ENCODE results near the gene LRRN3.
A peak's percentile ranks its signal among the peaks of the same experiment; 100 is the strongest.

Gene LRRN3

DNA sequence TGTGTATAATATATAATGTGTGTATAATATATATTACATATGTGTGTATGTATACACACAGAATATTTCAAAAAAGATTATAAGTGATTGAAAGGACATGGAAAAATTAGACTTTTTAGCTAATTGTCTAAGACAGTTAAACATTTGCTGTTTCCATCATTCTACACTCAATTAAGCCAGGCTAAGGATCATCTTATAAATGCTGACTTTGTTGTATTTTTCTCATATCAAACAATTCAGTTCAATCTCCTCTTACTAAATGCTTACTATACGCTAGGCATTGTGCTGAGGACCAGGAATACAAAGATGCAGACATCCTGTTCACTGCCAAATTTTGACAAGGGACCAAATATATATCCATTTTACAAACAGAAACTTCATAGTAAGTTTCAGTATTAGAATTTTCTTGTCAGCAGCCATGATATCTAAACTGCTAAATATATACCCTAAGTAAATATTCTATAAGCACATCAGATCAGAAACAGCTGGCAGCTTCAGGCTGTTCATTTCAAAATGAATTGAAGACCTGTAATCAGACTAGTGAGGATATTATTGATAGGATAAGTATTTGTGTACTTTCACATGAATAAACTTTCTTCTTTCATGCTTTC lies 10.3 kb upstream of the LRRN3 start:
- DNase-seq (ENCODE audit: low read depth in 2 of 2), result no peak

DNA sequence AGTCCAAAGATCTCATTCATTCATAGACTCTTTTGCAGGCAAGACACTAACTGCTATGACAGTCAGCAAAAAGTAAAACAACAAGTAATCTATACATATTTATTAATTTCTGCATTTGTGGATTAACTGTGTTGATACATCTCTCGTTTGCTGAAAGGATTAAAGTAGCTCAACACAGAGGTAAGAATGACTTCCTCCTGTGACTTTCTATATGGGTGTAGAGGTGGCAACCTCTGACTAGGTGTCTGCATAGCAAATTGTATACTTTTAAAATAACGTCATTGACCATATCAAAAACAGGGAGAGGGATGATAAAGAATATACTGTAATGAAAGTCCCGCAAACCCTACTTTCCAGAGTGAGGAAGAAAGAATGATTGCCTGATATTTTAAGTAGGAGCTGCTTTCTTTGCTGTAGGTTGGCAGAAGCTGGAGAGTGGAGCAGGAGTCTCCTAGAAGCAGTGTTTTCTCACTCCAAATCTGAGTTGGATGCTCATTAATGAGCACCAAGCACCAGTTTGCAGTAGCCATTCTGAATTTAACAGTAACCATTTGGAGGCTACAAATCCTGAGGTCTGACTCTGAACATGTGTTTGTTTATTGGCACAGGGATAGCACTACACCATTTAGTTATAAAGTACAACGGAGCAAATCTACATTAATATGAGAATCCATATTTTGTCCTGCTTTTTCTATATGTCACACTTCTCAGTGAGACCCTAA lies 9.2 kb upstream of the LRRN3 start:
- DNase-seq (ENCODE audit: low read depth in 2 of 2), result no peak

DNA sequence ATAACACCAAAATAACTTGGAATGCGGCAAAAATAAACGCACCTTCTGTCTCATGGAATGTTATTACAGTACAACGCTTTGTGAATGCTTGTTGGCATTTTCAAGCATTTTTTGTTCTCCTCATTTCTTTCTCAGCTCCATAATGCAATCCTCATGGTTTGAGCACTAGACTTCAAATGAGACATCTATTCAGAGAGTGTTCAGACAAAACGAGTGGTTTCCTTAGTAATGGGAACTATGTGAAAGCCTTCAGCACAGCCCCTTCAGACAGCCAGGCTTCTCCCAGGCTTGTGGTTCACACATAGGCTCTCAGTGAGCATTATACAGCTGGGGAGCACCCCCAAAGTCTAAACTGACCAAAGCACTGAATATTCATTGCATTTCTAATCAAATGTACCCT lies 8.6 kb upstream of the LRRN3 start:
- no peak for DNase-seq (ENCODE audit: low read depth in 2 of 2)

DNA sequence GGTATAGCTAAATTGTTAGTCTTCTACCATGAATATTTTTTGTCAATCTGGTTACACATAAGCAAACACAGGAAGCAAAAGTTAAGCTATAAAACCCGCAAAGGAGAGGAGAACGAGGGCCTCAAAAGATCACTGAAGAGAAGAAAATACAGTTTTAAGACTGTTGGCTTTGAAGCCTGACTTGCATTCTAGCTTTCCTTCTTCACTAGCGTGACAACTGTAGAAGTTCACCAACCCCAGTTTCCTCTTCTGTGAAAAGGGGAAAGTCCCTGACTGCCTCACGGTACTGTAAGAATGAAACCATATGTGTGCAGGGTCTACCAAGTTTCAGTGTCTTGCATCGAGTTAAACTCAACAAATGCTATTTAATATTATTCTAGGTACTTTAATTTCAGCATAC lies 7.5 kb upstream of the LRRN3 start:
- DNase-seq (ENCODE audit: low read depth in 2 of 2), result no peak

DNA sequence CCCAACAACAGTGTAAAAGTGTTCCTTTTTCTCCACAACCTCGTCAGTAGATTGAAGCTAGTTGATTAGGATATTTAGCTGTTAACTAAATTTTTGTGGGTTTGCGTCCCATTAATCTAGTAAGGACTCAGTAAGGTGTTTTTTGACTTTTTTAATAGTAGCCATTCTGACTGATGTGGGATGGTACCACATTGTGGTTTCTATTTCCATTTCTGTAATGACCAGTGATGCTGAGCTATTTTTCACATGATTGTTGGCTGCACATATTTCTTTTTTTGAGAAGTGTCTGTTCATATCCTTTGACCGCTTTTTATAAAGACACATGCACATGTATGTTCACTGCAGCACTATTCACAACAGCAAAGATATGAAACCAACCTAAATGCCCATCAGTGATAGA lies 5.6 kb upstream of the LRRN3 start:
- no peak for DNase-seq (ENCODE audit: low read depth in 2 of 2)

DNA sequence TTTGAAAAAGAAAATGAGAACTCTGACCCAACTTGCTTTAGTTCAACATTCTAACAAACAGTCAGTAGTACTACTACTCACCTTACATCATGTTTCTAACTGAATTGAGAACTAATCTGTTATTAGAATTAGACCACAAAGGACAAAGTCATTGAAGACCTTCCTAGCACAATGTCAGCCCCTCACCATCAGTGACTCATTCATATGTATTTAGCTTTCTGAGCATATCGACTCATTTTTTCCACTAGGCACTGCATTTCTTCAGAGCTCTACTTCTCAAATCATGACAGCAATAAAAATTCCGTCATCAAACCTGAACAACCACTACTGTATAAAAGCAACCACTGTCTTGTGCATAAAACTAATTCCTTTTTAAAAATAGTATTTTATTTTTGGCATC lies 4.4 kb upstream of the LRRN3 start:
- no peak for DNase-seq (ENCODE audit: low read depth in 2 of 2)

DNA sequence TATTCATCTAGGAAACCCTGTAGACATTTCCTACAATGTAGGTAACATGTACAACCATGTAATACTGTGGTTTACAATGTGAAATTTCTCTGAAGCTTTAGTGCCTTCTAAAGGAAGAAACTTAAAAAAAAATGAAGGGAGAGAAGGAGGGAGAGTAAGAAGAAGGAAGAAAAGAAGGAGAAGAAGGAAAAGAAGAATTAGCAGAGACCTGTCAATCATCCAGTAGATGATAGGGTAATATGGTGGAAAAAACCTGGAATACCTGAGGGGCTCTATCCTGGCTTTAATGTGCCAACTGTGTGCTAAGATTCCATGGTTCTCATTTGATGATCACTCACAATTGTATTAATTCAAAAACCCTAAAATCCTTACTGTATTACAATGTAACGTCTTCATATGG lies 2.6 kb upstream of the LRRN3 start:
- DNase-seq (ENCODE audit: low read depth in 2 of 2), result no peak

DNA sequence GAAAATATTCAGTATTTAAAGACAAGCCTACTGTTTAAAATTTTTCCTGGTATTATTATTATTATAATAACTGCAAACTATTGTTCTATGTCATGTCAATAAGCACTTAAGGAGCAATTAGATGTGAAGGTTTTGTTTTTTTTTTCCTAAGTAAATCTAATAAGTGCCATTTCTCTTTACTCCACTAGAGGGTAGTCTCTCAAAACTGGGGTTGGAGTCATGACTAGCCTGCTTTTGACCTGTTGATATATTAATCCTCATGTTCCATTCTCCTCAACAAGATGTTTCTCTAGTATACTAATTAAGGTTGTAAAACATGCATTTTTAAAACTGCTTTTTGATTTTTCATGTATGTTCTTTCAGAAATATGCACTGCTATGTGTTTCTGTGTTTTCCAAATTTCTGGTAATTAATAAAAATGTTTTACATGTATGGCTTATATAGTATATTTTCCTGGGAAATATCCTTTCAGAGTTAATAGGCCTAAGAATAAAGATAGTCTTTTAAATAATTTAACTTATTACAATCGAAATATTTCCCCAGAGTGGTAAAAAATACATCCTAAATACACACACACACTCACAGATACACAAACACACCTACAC lies 1.0 kb upstream of the LRRN3 start:
- no peak for DNase-seq (ENCODE audit: low read depth in 2 of 2)

DNA sequence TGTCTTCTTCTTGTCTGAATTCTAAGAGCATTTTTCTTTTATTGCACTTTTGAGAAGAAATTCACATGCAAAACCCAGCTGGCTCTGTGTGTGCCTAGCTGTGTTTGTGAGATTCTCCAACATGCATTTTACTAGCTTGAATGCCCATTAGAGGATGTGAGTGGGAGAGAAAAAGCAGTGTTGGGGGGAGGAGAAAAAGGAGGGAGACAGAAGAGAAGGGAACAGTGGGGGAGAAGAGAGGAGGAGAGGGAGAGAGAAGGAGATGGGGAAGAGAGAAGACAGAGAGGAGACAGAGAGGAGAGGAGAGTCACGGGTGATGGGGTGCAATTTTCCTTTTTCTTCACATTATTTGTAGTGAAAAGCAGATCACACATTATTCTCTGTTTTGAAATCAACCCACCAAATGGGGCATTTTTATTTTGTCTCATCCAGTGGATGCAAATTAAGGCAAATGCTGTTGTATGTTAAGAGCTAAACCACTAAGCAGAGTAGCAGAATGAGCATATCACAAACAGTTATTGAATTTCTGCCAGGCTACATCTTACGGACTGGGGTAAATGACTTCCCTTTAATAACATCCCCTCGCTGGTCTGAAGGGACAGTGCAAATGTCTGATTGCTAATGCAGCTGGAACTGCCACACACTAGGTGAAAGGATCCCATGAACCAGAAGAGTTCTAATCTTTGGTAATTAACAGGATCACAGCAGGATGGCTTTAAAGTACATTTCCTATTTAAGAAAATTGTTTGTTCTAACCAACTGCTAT lies 849 bp downstream of the LRRN3 start:
- DNase-seq (ENCODE audit: low read depth in 2 of 2), result no peak

DNA sequence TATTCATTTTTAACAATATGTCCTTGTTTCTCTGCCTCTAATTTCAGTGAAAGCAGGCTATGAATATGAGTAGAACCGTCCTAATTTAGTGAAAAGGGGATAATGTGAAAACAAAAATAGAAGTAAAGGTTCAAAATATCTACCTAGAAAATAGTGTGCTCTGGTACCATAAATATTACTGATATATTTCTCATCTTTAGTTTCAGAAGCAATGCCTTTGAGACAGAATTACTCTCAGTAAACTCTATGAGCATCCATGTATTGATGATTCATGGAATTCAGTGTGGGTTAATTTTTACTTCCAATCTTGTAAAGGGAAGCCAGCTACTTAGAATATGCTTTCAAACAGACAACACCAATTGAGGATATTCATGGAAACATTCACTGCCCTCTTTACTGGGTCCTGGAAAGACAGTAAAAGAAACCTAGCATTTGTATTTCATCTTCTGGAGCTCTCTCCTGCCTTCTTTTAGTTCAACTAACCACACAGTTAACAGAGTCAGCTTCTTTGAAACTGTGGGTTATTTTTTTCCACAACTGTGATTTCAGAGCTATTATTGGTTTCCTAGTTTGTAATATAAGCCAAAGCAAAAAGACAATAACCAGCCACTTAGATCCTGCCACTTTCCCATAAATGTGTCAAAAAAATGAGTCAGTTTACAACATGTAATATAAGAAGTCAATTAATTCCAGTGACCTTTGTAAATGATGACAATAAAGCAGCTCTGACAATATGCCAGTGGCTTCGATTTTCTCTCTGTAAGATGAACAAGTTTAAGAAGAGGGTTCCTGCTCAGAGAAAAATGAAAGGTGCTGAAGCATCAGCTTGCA lies 1.7 kb downstream of the LRRN3 start:
- no peak for DNase-seq (ENCODE audit: low read depth in 2 of 2)

DNA sequence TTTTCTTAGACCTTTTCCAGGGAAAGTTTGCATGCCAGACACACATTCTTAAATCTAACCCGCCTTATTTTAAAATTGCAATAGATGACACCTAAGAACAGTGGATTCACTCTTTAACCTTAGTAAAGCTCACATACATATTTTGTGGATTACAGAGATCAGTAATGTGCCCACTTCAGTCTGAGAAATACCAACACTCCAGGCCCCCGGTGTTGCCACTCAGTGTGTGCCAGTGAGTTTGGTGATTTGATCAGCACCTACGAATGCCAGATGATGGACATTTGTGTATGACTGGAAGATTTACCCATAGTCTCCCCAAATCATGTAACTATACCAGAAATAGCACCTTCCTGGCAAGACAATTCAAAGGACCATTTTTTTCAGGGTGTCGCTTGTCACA lies 2.6 kb downstream of the LRRN3 start:
- no peak for DNase-seq (ENCODE audit: low read depth in 2 of 2)

DNA sequence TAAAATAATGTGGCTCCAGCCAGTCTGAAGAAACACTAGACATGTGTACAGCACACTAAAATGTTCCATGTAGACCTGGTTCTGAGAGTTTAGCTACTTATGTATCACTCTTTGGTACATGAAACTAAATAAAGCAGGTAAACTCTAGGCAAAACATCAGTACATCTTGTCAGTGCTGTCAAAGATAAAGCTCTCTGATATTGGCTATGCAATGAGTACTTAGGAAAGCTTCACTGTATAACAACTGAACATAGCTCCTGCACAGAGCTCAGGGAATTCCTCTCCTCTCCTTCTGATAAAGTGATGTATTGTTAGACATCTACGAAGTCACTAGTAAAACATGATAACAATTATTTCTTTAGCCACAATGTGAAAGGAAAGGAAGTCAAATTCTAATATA lies 3.5 kb downstream of the LRRN3 start:
- DNase-seq (ENCODE audit: low read depth in 2 of 2), result no peak

DNA sequence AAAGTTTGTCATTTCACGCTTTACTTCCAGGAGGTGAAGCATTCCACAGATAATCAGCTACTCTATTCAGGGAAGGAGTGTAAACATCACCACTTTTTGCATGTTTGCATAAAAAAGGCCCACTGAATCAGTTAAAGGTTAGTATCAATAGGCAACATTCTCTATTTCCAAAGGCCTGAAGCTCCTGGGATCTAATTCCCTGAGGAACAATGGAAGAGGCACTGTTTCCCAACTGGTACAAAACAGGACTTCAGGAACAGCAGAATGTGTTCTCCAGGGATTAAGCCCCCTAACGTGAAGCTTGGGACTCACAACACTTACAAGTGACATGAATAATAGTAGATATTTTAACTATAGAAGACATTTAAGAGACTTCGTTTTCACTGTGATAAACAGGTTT lies 6.1 kb downstream of the LRRN3 start:
- no peak for DNase-seq (ENCODE audit: low read depth in 2 of 2)

DNA sequence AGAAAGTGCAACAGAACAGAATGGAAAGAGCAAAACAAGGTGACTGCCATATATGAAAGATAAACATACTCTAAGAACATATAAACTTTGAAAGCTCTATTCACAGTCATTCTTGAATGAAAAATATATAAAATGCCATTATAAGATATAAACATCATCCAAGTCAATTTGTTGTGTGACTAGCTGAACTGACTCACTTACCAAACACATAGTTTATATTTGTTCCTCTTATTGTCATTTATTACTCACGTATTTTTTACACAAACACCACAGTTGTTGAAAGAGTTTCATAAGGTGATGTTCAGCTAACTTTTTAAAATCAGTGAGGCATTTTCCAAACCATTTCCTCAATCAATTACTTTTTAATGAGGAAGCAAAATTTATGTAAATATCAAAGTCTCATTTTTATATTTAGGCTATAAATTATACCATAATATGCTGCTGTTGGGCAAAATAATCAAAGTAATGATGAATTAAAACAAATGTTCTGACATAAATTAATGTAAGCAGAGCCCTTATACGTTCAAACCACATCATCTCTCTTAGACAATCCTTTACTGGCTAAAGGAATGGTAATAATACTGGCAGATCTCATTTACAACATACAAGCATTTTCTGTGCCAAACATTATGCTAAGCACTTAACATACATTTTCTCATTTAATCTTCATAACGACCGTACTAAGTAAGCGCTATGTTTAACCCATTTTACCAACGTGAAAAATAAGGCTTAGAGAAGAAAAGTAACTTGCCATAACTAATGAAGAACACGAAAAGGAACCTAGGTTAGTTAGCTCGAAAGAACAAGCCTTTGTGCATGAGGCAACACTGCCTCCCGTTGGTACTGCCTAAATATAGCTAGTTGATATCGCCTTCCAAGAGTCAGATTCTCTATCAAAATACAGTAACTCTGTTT lies 7.3 kb downstream of the LRRN3 start:
- peak in 1 of 2 donors; percentile 15 for DNase-seq (ENCODE audit: low read depth in 2 of 2)

DNA sequence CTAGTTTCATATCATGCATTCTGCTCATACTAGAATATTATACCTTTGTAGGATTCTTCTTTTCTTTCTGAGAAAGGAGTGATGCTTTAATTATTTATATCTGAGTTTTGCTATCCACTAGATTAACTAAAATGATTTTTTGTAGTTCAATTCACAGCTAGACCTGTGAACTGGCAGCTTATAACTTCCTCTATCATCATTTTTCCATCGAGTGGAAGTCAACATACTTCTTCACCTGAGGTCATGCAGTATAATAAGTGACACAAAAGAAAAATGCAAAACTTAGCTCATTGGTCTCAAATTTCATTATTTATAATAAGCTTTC lies 8.0 kb downstream of the LRRN3 start:
- no peak for DNase-seq (ENCODE audit: low read depth in 2 of 2)

DNA sequence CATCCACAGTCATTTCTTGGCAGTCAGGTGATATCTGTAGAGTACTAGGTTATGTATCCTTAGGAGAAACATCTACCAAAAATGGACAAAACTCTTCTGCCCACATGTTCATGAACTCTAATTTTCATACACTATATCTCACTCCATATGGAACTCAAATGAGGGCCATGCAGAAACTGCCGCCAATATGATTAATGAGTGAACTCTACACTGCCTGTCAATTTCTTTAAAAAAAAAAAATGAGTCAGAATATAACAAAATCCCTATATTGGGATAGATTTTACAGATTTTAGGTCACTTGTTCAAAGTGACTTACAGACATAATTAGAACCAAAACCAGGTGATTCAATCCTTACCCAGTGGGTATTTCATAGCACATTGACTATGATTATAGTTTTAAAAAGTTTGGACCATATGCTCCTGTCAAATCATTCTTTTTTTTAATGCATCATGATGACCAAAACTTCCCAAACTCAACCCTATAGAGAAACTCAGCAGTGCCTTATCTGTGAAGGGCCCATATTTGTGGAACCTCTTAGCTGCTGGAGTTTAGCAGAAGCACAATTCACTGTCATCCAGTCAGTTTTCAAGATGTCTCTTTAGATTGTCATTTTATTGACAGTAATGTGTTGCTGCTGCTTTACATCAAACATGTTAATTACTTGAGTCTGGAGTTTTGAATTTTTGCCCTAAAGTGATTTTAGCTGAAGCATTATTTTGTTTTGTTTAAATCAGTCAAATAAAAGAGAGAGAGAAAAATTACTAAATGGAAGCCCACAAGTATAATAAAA lies 11.1 kb downstream of the LRRN3 start:
- DNase-seq (ENCODE audit: low read depth in 2 of 2), result no peak

DNA sequence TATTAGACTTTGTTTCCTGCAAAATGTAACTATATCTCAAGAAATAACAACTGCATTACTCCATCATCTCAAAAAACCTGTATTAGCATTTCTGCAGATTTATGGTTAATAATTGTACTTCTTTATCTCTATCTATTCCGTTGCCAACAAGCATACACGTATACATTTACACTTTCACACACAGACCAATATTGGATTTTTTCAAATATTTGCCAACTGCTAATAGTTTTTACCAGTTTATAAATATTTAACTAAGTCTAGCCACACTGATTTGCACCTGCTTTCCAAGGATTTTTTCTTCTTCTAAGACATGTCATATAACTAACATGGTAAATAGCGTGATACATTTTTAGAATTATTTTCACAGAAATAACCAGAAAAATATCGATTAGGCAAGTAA lies 12.2 kb downstream of the LRRN3 start:
- DNase-seq (ENCODE audit: low read depth in 2 of 2), result no peak

DNA sequence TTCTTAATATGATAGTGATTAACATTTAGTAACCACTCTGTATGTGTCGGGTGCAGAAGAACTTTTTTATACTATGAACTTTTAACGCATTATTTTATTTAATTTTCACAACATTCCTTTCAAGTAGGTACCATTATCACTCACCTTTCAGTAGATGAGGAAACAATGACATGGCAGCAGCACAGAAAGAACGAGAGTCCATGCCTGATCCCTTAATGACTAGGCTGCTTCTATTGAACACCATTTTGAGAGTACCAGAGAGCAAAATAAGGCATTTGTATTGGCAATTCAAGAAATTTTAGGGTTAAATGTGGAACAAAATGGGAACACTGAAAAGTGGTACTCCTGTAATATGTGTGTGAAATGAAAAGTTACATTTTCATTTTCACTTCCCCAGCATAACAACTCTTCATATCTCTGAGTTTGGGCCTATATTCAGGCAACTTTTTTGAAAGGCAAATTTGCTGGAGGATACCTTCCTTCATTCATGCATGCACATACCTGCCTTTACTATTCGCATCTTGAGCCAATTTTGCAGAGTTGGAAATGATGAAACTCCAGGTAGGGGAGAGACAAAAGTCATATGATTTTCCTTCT lies 12.8 kb downstream of the LRRN3 start:
- no peak for DNase-seq (ENCODE audit: low read depth in 2 of 2)

DNA sequence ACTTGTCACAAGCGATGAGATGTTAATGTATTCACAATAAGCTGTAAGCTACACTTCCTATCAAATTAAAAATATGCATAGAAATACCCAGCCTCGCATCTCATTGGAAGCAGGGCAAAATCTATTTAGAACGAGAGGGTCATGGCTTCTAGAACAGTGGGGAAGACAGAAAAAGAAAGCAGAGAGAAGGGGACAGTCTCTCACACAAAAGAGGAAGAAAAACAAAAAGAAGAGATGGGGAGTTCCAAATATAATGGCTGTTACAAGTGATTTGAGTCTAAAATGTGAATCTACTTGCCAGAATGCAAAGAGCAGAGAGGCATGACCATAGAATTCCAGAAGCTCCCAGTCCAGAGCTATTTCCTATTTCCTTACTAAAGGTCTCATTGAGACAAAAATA lies 13.8 kb downstream of the LRRN3 start:
- no peak for DNase-seq (ENCODE audit: low read depth in 2 of 2)

DNA sequence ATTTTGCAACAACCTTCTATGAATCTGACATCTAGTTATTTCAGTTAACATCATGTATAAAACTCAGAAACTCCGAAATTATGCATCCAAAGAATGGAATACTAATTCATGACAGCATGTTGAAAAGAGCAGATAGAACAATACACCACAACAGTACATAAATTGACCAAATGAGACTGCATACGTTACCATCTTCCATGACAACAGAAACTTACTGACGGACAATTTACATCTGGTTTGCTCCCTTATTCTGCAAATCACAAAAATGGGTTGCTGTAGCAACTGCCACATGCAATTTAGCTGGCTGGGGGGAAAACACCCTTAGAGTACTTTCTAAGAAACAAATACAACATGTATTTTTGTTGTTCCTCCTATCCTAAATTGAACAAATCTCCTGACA lies 14.3 kb downstream of the LRRN3 start:
- no peak for DNase-seq (ENCODE audit: low read depth in 2 of 2)
